ENCODE measurements around the gene CYFIP2. TPM values are rescaled to one million over a fixed set of nuclear protein-coding genes. Genes with fewer than 3 reads are reported as not detected.

Gene CYFIP2
- total RNA-seq, 1 experiment from 2014 or later: 4.1 TPM

GRCh38 chr5:157331807-157332206 lies 65.9 kb downstream of the CYFIP2 start:
- no peak for DNase-seq (ENCODE audit: low read depth in 1 of 2, low spot score in 2 of 2)
- H3K4me3 ChIP-seq: no peak overlapping the region
- H3K9me3 ChIP-seq (replicated peaks): no peaks in the 10 kb centered on the region
- H3K27me3 ChIP-seq (replicated peaks): no peaks in the 10 kb centered on the region
- no peaks in the 10 kb centered on the region for H3K36me3 ChIP-seq
- H3K4me1 ChIP-seq (replicated peaks): no peaks in the 10 kb centered on the region; the same call in none of the 2 replicates
- no peak overlapping the region for H3K27ac ChIP-seq

- DNase-seq (ENCODE audit: low read depth in 1 of 2, low spot score in 2 of 2): peak in 1 of 2 experiments; percentile 20
- Histone ChIP-seq H3K27me3 (replicated peaks) (no peaks in the 10 kb centered on the region), H3K4me1 (replicated peaks) (no peaks in the 10 kb centered on the region; the same call in 1 of the 2 replicates), H3K4me3 (no peak overlapping the region), H3K27ac (no peak overlapping the region), H3K9me3 (replicated peaks) (no peaks in the 10 kb centered on the region), H3K36me3 (no peaks in the 10 kb centered on the region)
Measured at GRCh38 chr5:157335534-157336422, 69.9 kb downstream of the CYFIP2 start.

- H3K36me3 ChIP-seq: no peaks in the 10 kb centered on the region
- H3K9me3 ChIP-seq (replicated peaks): no peaks in the 10 kb centered on the region
- DNase-seq (ENCODE audit: low read depth in 1 of 2, low spot score in 2 of 2): no peak
- H3K27me3 ChIP-seq (replicated peaks): no peaks in the 10 kb centered on the region
- H3K4me1 ChIP-seq (replicated peaks): no peaks in the 10 kb centered on the region; the same call in 1 of the 2 replicates
- no peak overlapping the region for H3K27ac ChIP-seq
- no peak overlapping the region for H3K4me3 ChIP-seq
Measured at GRCh38 chr5:157336423-157336744, 70.5 kb downstream of the CYFIP2 start.

- no peaks in the 10 kb centered on the region for H3K27me3 ChIP-seq (replicated peaks)
- no peak overlapping the region for H3K4me3 ChIP-seq
- H3K9me3 ChIP-seq (replicated peaks): no peaks in the 10 kb centered on the region
- DNase-seq (ENCODE audit: low read depth in 1 of 2, low spot score in 2 of 2): no peak
- H3K4me1 ChIP-seq (replicated peaks): no peaks in the 10 kb centered on the region; the same call in 1 of the 2 replicates
- no peaks in the 10 kb centered on the region for H3K36me3 ChIP-seq
- H3K27ac ChIP-seq: no peak overlapping the region
Measured at GRCh38 chr5:157339409-157339808, 73.5 kb downstream of the CYFIP2 start.

GRCh38 chr5:157342822-157343402 lies 77.0 kb downstream of the CYFIP2 start:
- peak; percentile 37 to 74 for DNase-seq (ENCODE audit: low read depth in 1 of 2, low spot score in 2 of 2)
- H3K36me3 ChIP-seq: no peaks in the 10 kb centered on the region

GRCh38 chr5:157343842-157344790 lies 78.2 kb downstream of the CYFIP2 start:
- H3K4me1 ChIP-seq (replicated peaks): no peaks in the 10 kb centered on the region
- no peak overlapping the region for H3K27ac ChIP-seq
- no peaks in the 10 kb centered on the region for H3K36me3 ChIP-seq
- DNase-seq (ENCODE audit: low read depth in 1 of 2, low spot score in 2 of 2): no peak
- no peaks in the 10 kb centered on the region; the same call in 1 of the 2 replicates for H3K9me3 ChIP-seq (replicated peaks)
- no peaks in the 10 kb centered on the region for H3K27me3 ChIP-seq (replicated peaks)
- H3K4me3 ChIP-seq: no peak overlapping the region

More at GRCh38 chr5:157342822-157343402, 77.0 kb downstream of the CYFIP2 start:
- Histone ChIP-seq H3K9me3 (replicated peaks) (no peaks in the 10 kb centered on the region; the same call in 1 of the 2 replicates), H3K27me3 (replicated peaks) (no peaks in the 10 kb centered on the region), H3K27ac (no peak overlapping the region), H3K4me3 (no peak overlapping the region), H3K4me1 (replicated peaks) (no peaks in the 10 kb centered on the region)

GRCh38 chr5:157345067-157345466 lies 79.1 kb downstream of the CYFIP2 start:
- Histone ChIP-seq H3K9me3 (replicated peaks) (no peaks in the 10 kb centered on the region; the same call in 1 of the 2 replicates), H3K27me3 (replicated peaks) (no peaks in the 10 kb centered on the region), H3K36me3 (no peaks in the 10 kb centered on the region), H3K27ac (no peak overlapping the region), H3K4me1 (replicated peaks) (no peaks in the 10 kb centered on the region), H3K4me3 (no peak overlapping the region)
- DNase-seq (ENCODE audit: low read depth in 1 of 2, low spot score in 2 of 2): no peak

GRCh38 chr5:157345485-157345884 lies 79.6 kb downstream of the CYFIP2 start:
- Histone ChIP-seq H3K9me3 (replicated peaks) (no peaks in the 10 kb centered on the region; the same call in 1 of the 2 replicates), H3K27me3 (replicated peaks) (no peaks in the 10 kb centered on the region), H3K36me3 (no peaks in the 10 kb centered on the region), H3K4me1 (replicated peaks) (no peaks in the 10 kb centered on the region), H3K4me3 (no peak overlapping the region), H3K27ac (no peak overlapping the region)
- DNase-seq (ENCODE audit: low read depth in 1 of 2, low spot score in 2 of 2): no peak

GRCh38 chr5:157347301-157348048 lies 81.6 kb downstream of the CYFIP2 start:
- DNase-seq (ENCODE audit: low read depth in 1 of 2, low spot score in 2 of 2): no peak
- H3K4me3 ChIP-seq: no peak overlapping the region
- H3K27me3 ChIP-seq (replicated peaks): no peaks in the 10 kb centered on the region
- no peaks in the 10 kb centered on the region for H3K36me3 ChIP-seq
- no peaks in the 10 kb centered on the region; the same call in 1 of the 2 replicates for H3K9me3 ChIP-seq (replicated peaks)
- no peak overlapping the region for H3K27ac ChIP-seq
- no peaks in the 10 kb centered on the region for H3K4me1 ChIP-seq (replicated peaks)

- DNase-seq (ENCODE audit: low read depth in 1 of 2, low spot score in 2 of 2): no peak
- no peaks in the 10 kb centered on the region for H3K36me3 ChIP-seq
- no peaks in the 10 kb centered on the region for H3K27me3 ChIP-seq (replicated peaks)
- no peaks in the 10 kb centered on the region for H3K4me1 ChIP-seq (replicated peaks)
- H3K27ac ChIP-seq: no peak overlapping the region
- no peaks in the 10 kb centered on the region; the same call in 1 of the 2 replicates for H3K9me3 ChIP-seq (replicated peaks)
- H3K4me3 ChIP-seq: no peak overlapping the region
Measured at GRCh38 chr5:157348049-157348400, 82.1 kb downstream of the CYFIP2 start.

GRCh38 chr5:157350939-157351801 lies 85.2 kb downstream of the CYFIP2 start:
- no peaks in the 10 kb centered on the region for H3K27me3 ChIP-seq (replicated peaks)
- no peak overlapping the region for H3K4me3 ChIP-seq
- no peaks in the 10 kb centered on the region for H3K4me1 ChIP-seq (replicated peaks)
- DNase-seq (ENCODE audit: low read depth in 1 of 2, low spot score in 2 of 2): no peak
- H3K9me3 ChIP-seq (replicated peaks): no peaks in the 10 kb centered on the region
- no peak overlapping the region for H3K27ac ChIP-seq
- no peaks in the 10 kb centered on the region for H3K36me3 ChIP-seq

GRCh38 chr5:157351802-157352092 lies 85.8 kb downstream of the CYFIP2 start:
- Histone ChIP-seq H3K4me1 (replicated peaks) (no peaks in the 10 kb centered on the region), H3K36me3 (no peaks in the 10 kb centered on the region), H3K4me3 (no peak overlapping the region), H3K9me3 (replicated peaks) (no peaks in the 10 kb centered on the region), H3K27ac (no peak overlapping the region), H3K27me3 (replicated peaks) (no peaks in the 10 kb centered on the region)
- DNase-seq (ENCODE audit: low read depth in 1 of 2, low spot score in 2 of 2): no peak
